ENCODE measurements around the gene DNM2.
"Not testable (repeated sequence)": the region's sequence is repeated elsewhere in the genome, so short reads cannot be mapped to it uniquely, and the experiment has no call there.

The DNM2 gene

DNA sequence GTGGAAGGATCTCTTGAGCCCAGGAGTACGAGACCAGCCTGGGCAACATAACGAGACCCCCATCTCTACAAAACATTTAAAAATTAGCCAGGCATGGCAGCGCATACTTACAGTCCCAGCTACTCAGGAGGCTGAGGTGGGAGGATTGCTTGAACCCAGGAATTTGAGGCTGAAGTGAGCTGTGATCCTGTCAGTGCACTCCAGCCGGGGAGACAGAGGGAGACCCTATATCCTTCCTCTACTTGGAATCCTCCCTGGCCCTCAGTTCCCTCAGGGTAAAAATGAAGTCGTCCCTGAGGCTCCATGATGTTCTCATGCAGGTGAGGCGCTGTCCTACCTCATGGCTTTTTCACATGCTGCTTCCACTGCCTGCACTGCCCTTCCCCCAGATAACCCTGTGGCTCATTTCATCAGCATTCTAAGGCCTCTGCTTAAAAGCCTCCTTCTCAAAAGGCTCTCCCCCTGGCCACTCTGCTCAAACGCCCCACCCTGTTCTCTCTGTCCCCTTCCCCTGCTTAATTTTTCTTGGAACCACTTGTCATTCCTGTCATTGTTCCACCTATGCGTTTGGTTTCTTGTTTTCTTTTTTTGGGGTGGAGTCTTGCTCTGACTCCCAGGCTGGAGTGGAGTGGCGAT is 19.2 kb downstream of the DNM2 start:
- TF ChIP-seq MYC (IDR thresholded peaks at IDR 0.05; ENCODE audit: low read depth, low read length) (no peak), POLR2A (IDR thresholded peaks at IDR 0.05; ENCODE audit: extremely low read depth, insufficient read length) (no peak), CTCF (IDR thresholded peaks at IDR 0.05; ENCODE audit: low read depth, low read length) (no peak)
- TF ChIP-seq, protein P1, sequence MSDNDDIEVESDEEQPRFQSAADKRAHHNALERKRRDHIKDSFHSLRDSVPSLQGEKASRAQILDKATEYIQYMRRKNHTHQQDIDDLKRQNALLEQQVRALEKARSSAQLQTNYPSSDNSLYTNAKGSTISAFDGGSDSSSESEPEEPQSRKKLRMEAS (IDR thresholded peaks at IDR 0.05; ENCODE audit: low read depth, low read length) = no peak
- no peak for DNase-seq (ENCODE audit: low read depth)
- H3K4me3 ChIP-seq (ENCODE audit: low read depth, low read length) = no peak overlapping the region

GRCh38 chr19:10737722-10738121 is 19.8 kb downstream of the DNM2 start:
- H3K4me3 ChIP-seq (ENCODE audit: low read depth, low read length) = no peak overlapping the region
- TF ChIP-seq MYC (IDR thresholded peaks at IDR 0.05; ENCODE audit: low read depth, low read length) = no peak
- no peak for TF ChIP-seq POLR2A (IDR thresholded peaks at IDR 0.05; ENCODE audit: extremely low read depth, insufficient read length)
- TF ChIP-seq, protein P1 (IDR thresholded peaks at IDR 0.05; ENCODE audit: low read depth, low read length) = no peak
- no peak for TF ChIP-seq CTCF (IDR thresholded peaks at IDR 0.05; ENCODE audit: low read depth, low read length)
- no peak for DNase-seq (ENCODE audit: low read depth)

DNA sequence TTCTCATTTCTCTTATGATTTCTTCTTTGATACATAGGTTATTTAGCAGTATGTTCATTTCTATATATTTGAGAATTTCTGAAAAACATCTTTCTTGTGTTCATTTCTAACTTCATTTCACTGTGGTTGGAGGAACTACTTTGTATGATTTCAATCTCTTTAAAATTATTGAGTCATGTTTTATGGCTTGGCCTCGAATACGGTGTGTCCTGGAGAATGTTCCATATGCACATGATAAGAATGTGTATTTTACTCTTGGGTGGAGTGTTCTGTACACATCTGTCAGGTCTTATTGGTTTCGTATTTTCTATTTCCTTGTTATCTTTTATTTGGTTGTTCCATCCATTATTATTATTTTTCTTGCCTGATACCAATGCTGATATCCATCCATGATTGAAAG is 22.9 kb downstream of the DNM2 start:
- no peak for DNase-seq (ENCODE audit: low read depth)
- no peak overlapping the region for H3K4me3 ChIP-seq (ENCODE audit: low read depth, low read length)
- TF ChIP-seq CTCF (IDR thresholded peaks at IDR 0.05; ENCODE audit: low read depth, low read length) = no peak

GRCh38 chr19:10742476-10742875 is 24.6 kb downstream of the DNM2 start:
- no peak for TF ChIP-seq CTCF (IDR thresholded peaks at IDR 0.05; ENCODE audit: low read depth, low read length)
- no peak for DNase-seq (ENCODE audit: low read depth)
- no peak overlapping the region for H3K4me3 ChIP-seq (ENCODE audit: low read depth, low read length)

DNA sequence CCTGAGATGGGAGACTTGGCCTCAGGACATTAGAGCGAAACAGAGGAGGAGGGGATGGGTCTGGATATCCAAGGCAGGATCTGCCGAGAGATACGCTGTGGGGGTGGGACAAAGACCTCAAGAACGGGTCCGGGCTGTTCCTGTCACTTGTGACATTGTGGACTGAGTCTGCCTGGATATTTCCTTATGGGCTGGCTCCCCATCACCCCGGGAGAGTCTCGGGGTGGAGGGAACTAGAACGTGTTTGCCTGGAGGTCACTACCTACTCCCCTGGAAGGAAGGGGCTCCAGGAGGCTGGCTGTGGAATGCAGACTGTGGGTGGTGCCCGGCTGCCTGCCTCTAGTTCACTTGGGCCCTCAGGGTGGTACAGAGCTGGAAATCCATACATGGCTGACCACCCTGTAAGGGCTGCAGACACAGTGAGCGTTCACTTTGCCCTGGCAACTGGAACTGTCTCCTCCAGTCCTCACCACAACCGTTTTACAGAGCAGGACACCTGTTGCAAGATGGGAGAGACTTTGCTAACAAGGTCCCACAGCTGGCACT is 26.4 kb downstream of the DNM2 start:
- DNase-seq (ENCODE audit: low read depth) = no peak
- TF ChIP-seq POLR2A (IDR thresholded peaks at IDR 0.05; ENCODE audit: extremely low read depth, insufficient read length) (no peak), CTCF (IDR thresholded peaks at IDR 0.05; ENCODE audit: low read depth, low read length) (no peak), MYC (IDR thresholded peaks at IDR 0.05; ENCODE audit: low read depth, low read length) (no peak)
- TF ChIP-seq, protein P1 (IDR thresholded peaks at IDR 0.05; ENCODE audit: low read depth, low read length) = no peak
- H3K4me3 ChIP-seq (ENCODE audit: low read depth, low read length) = no peak overlapping the region

DNA sequence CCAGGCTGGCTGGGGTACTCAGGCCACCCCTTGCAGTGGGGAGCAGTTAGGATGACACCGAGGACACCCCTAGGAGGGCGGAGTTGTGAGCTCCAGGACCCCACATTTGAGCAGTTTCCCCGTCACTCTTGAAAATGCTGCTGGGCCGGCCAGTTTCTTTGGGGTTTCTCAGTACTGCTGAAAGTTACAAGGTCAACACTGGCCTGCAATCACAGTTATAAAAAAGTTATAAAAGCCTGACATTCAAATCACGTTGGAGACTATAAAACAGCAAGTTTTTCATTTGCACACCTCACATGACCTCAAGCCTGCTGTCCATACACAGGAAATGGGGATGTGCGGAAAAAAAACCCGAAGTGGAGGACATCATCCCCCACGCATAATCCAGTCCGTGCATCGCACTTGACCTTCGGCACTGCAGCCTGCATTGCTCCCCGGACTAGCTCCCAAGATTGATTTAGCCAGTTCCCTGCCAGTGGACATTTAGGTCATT is 27.0 kb downstream of the DNM2 start:
- H3K4me3 ChIP-seq (ENCODE audit: low read depth, low read length) = no peak overlapping the region
- DNase-seq (ENCODE audit: low read depth) = no peak

DNA sequence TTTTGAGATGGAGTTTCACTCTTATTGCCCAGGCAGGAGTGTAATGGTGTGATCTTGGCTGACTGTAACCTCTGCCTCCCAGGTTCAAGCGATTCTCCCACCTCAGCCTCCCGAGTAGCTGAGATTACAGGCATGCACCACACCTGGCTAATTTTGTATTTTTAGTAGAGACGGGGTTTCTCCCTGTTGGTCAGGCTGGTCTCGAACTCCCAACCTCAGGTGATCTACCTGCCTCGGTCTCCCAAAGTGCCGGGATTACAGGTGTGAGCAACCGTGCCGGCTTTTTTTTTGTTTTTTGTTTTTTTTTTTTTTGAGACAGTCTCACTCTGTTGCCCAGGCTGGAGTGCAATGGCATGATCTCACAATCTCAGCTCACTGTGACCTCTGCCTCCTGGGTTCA is 28.6 kb downstream of the DNM2 start:
- DNase-seq (ENCODE audit: low read depth) = not testable (repeated sequence)

More for the DNA sequence above, 27.0 kb downstream of the DNM2 start:
- TF ChIP-seq POLR2A (IDR thresholded peaks at IDR 0.05; ENCODE audit: extremely low read depth, insufficient read length) = no peak

More for the DNA sequence above, 28.6 kb downstream of the DNM2 start:
- H3K4me3 ChIP-seq (ENCODE audit: low read depth, low read length) = not testable (repeated sequence)
